Measurements from ENCODE around the gene CDH16. TPM values are rescaled to one million over a fixed set of nuclear protein-coding genes. Genes with fewer than 3 reads are reported as not detected.

Gene CDH16
- total and polyA plus RNA-seq, 2 experiments from 2014 or later, result 3.2 to 4.4 TPM

GRCh38 chr16:66948134-66948836 lies 29.6 kb upstream of the CDH16 start:
- H3K4me1 ChIP-seq (ENCODE audit: insufficient read depth), result peaks cover 8% of the 10 kb centered on the region
- no peaks in the 10 kb centered on the region for H3K9me2 ChIP-seq (replicated peaks; ENCODE audit: insufficient read depth)
- H2AFZ ChIP-seq, result peak overlapping the region; percentile 49
- no peak overlapping the region for H3K27ac ChIP-seq
- no peaks in the 10 kb centered on the region for H3K9me3 ChIP-seq (ENCODE audit: low read depth)
- no peaks in the 10 kb centered on the region for H3K79me2 ChIP-seq
- no peak for TF ChIP-seq CTCF (IDR thresholded peaks at IDR 0.05; ENCODE audit: poor library complexity)
- TF ChIP-seq EZH2phosphoT487 (IDR thresholded peaks at IDR 0.05; ENCODE audit: low read depth, severe bottlenecking, unreplicated experiment), result no peak
- no peak for TF ChIP-seq EZH2 (IDR thresholded peaks at IDR 0.05; ENCODE audit: borderline replicate concordance)
- H3K4me2 ChIP-seq, result peak overlapping the region; percentile 88
- peaks cover 8% of the 10 kb centered on the region for H3K27me3 ChIP-seq
- H3K4me3 ChIP-seq, result no peak overlapping the region
- 43% methylated on average over 35 of the region's 44 CpGs for WGBS (ENCODE audit: low lambda C conversion rate, missing lambda C conversion rate)
- no peaks in the 10 kb centered on the region for H3K36me3 ChIP-seq (replicated peaks; ENCODE audit: insufficient read depth, low read depth)
- no peaks in the 10 kb centered on the region for H4K20me1 ChIP-seq (ENCODE audit: insufficient read depth, poor library complexity, severe bottlenecking)
- no peak for DNase-seq (ENCODE audit: low spot score)

- no peak for TF ChIP-seq EZH2phosphoT487 (IDR thresholded peaks at IDR 0.05; ENCODE audit: low read depth, severe bottlenecking, unreplicated experiment)
- peak; percentile 90 for TF ChIP-seq CTCF (IDR thresholded peaks at IDR 0.05; ENCODE audit: poor library complexity)
- Histone ChIP-seq H3K36me3 (replicated peaks; ENCODE audit: insufficient read depth, low read depth) (no peaks in the 10 kb centered on the region), H2AFZ (no peak overlapping the region), H3K9me3 (ENCODE audit: low read depth) (no peaks in the 10 kb centered on the region), H3K4me1 (ENCODE audit: insufficient read depth) (peaks cover under 1% of the 10 kb centered on the region), H3K79me2 (no peaks in the 10 kb centered on the region), H3K27me3 (peaks cover 8% of the 10 kb centered on the region), H3K4me3 (no peak overlapping the region), H3K9me2 (replicated peaks; ENCODE audit: insufficient read depth) (no peaks in the 10 kb centered on the region), H3K4me2 (peak overlapping the region; percentile 88), H4K20me1 (ENCODE audit: insufficient read depth, poor library complexity, severe bottlenecking) (no peaks in the 10 kb centered on the region), H3K27ac (no peak overlapping the region)
- WGBS (ENCODE audit: low lambda C conversion rate, missing lambda C conversion rate), result 45% methylated on average over 23 of the region's 23 CpGs
- DNase-seq (ENCODE audit: low spot score), result peak; percentile 88
Observed at GRCh38 chr16:66947302-66948065, 28.8 kb upstream of the CDH16 start.

GRCh38 chr16:66946974-66947301 lies 28.3 kb upstream of the CDH16 start:
- Histone ChIP-seq H3K79me2 (no peaks in the 10 kb centered on the region), H2AFZ (no peak overlapping the region), H3K36me3 (replicated peaks; ENCODE audit: insufficient read depth, low read depth) (no peaks in the 10 kb centered on the region), H4K20me1 (ENCODE audit: insufficient read depth, poor library complexity, severe bottlenecking) (no peaks in the 10 kb centered on the region), H3K9me3 (ENCODE audit: low read depth) (no peaks in the 10 kb centered on the region), H3K27me3 (peaks cover 8% of the 10 kb centered on the region), H3K27ac (no peak overlapping the region), H3K4me2 (no peak overlapping the region), H3K4me1 (ENCODE audit: insufficient read depth) (no peaks in the 10 kb centered on the region), H3K9me2 (replicated peaks; ENCODE audit: insufficient read depth) (no peaks in the 10 kb centered on the region), H3K4me3 (no peak overlapping the region)
- TF ChIP-seq EZH2phosphoT487 (IDR thresholded peaks at IDR 0.05; ENCODE audit: low read depth, severe bottlenecking, unreplicated experiment) (no peak), CTCF (IDR thresholded peaks at IDR 0.05; ENCODE audit: poor library complexity) (no peak), EZH2 (IDR thresholded peaks at IDR 0.05; ENCODE audit: borderline replicate concordance) (no peak)
- no peak for DNase-seq (ENCODE audit: low spot score)
- WGBS (ENCODE audit: low lambda C conversion rate, missing lambda C conversion rate), result 42% methylated on average over 5 of the region's 5 CpGs

Measured in hepatocyte (in vitro differentiated cells).